HepG2 (cell line): ENCODE data around the gene MRPL28. TPM values are rescaled to one million over a fixed set of nuclear protein-coding genes. Genes with fewer than 3 reads are reported as not detected.

Source experiments
- ATAC-seq: fragments of 200-7000 bp; cut with Tn5 transposase; 3 replicates; pipeline ENCODE4 v1.9.1; 2020; ENCODE audit warnings: mild to moderate bottlenecking, moderate library complexity
- BruUV-seq: library from RNA; stranded (reverse); fragments of 400-500 nt; replicated peaks from 2 replicates; lab custom pipeline; 2021; lab: Mats Ljungman, UMichigan
- CTCF ChIA-PET: fragments of 300-600 bp; formaldehyde crosslinking; extraction: SDS; loops from one replicate; lab custom pipeline; 2021; ENCODE audit warnings: low total read pairs, inconsistent platforms, low intra/inter-chr PET ratio; lab: Yijun Ruan, JAX
- POLR2A ChIA-PET: fragments of 350-600 bp; sonication (Branson Sonifier 250); formaldehyde crosslinking; loops from one replicate; lab custom pipeline; 2020; ENCODE audit warnings: antibody characterized with exemption, inconsistent platforms; lab: Yijun Ruan, JAX
- DNase-seq: peaks from one replicate; pipeline ENCODE4 v3.0.0-alpha.2; 2015; ENCODE audit warnings: low spot score
- FAIRE-seq: peaks from 3 replicates; lab custom pipeline; 2011; peaks lifted over from hg19 to GRCh38; lab: Jason Lieb, UNC
- H2AFZ ChIP-seq: one replicate; pipeline ENCODE4 v1.6.1; 2011; ENCODE audit warnings: low read length, inconsistent platforms
- H3K27ac ChIP-seq: fragments of 300-600 bp; 3 replicates; pipeline ENCODE4 v1.8.0; 2011; ENCODE audit warnings: mixed run types, mild to moderate bottlenecking, mixed read lengths, low read length, inconsistent platforms; ENCODE audit not compliant: insufficient read depth; ENCODE audit errors: extremely low read length
- H3K27me3 ChIP-seq, 2 experiments: fragments of 200-600 bp in 1 of 2; 2 replicates in 1 of 2; 3 replicates in 1 of 2; pipeline versions ENCODE4 v1.6.0 to v1.8.0; 2011; ENCODE audit warnings: low read length in 2 of 2, mild to moderate bottlenecking in 2 of 2, moderate library complexity in 2 of 2, inconsistent platforms in 1 of 2; ENCODE audit not compliant: insufficient read depth in 2 of 2, control insufficient read depth in 1 of 2
- H3K36me3 ChIP-seq, 2 experiments: fragments of 200-600 bp in 1 of 2; replicated peaks in 1 of 2; 2 replicates in 1 of 2; 3 replicates in 1 of 2; pipeline versions ENCODE4 v1.5.1 to v1.8.0; 2011; ENCODE audit warnings: low read length in 2 of 2, inconsistent platforms in 1 of 2; ENCODE audit not compliant: insufficient read depth in 2 of 2, control insufficient read depth in 1 of 2
- H3K4me1 ChIP-seq: 2 replicates; pipeline ENCODE4 v1.5.1; 2012; ENCODE audit warnings: low read length, inconsistent platforms; ENCODE audit not compliant: insufficient read depth
- H3K4me2 ChIP-seq: 2 replicates; pipeline ENCODE4 v1.6.0; 2011; ENCODE audit warnings: low read depth, low read length, inconsistent platforms
- H3K4me3 ChIP-seq, 3 experiments: fragments of 200-600 bp in 1 of 3; sonication (generic), shearing (Covaris generic) in 1 of 3; replicated peaks in 1 of 3; 2 replicates each; pipeline ENCODE4 v1.5.1; 2011 to 2016; ENCODE audit warnings: low read length in 3 of 3, inconsistent platforms in 2 of 3, low read depth in 2 of 3, mild to moderate bottlenecking in 2 of 3, control low read depth in 1 of 3, mixed read lengths in 1 of 3; ENCODE audit not compliant: insufficient read depth in 1 of 3
- H3K79me2 ChIP-seq: one replicate; pipeline ENCODE4 v1.6.1; 2011; ENCODE audit warnings: low read length, inconsistent platforms; ENCODE audit not compliant: insufficient read depth
- H3K9ac ChIP-seq: 2 replicates; pipeline ENCODE4 v1.6.0; 2011; ENCODE audit warnings: mild to moderate bottlenecking, low read depth, low read length, inconsistent platforms; ENCODE audit not compliant: insufficient read depth
- H3K9me3 ChIP-seq: 2 replicates; pipeline ENCODE4 v1.5.1; 2012; ENCODE audit warnings: mild to moderate bottlenecking, low read length
- H4K20me1 ChIP-seq: 2 replicates; pipeline ENCODE4 v1.6.0; 2011; ENCODE audit warnings: inconsistent platforms, mild to moderate bottlenecking, low read length, moderate library complexity; ENCODE audit not compliant: insufficient read depth
- AGO2 ChIP-seq: fragments of 200-400 bp; formaldehyde crosslinking; optimal IDR thresholded peaks from 2 replicates; pipeline ENCODE3; 2017; ENCODE audit warnings: mild to moderate bottlenecking, low read depth, low read length, moderate library complexity
- HBP1 ChIP-seq: IDR thresholded peaks from 2 replicates; pipeline ENCODE4 v1.6.1; 2016; ENCODE audit warnings: low read depth, control low read depth
- SIX1 ChIP-seq: sonication (generic); formaldehyde crosslinking; IDR thresholded peaks from 2 replicates; pipeline ENCODE4 v1.4.0; 2020; ENCODE audit warnings: missing genetic modification reagents, borderline replicate concordance
- SMYD3 ChIP-seq: sonication (generic); formaldehyde crosslinking; IDR thresholded peaks from 2 replicates; pipeline ENCODE4 v1.8.1; 2023; ENCODE audit warnings: mild to moderate bottlenecking, missing genetic modification reagents
- SYNCRIP ChIP-seq: fragments of 200-400 bp; formaldehyde crosslinking; IDR thresholded peaks from 2 replicates; pipeline ENCODE4 v1.6.1; 2018; ENCODE audit warnings: mild to moderate bottlenecking, low read depth, low read length; ENCODE audit not compliant: insufficient read depth
- ZBTB43 ChIP-seq: sonication (generic); formaldehyde crosslinking; conservative IDR thresholded peaks from 2 replicates; pipeline ENCODE4 v1.4.0; 2020; ENCODE audit warnings: missing genetic modification reagents
- ZNF136 ChIP-seq: sonication (generic); formaldehyde crosslinking; IDR thresholded peaks from 2 replicates; pipeline ENCODE4 v1.8.1; 2022; ENCODE audit warnings: low read depth, mild to moderate bottlenecking, moderate library complexity, missing genetic modification reagents
- ZNF556 ChIP-seq: sonication (generic); formaldehyde crosslinking; IDR thresholded peaks from 2 replicates; pipeline ENCODE4 v1.4.0; 2020; ENCODE audit warnings: mild to moderate bottlenecking, missing genetic modification reagents, borderline replicate concordance
- ZNF563 ChIP-seq: sonication (generic); formaldehyde crosslinking; IDR thresholded peaks from 2 replicates; pipeline ENCODE4 v1.8.0; 2022; ENCODE audit warnings: mild to moderate bottlenecking, moderate library complexity, missing genetic modification reagents
- ZNF780A ChIP-seq: sonication (generic); formaldehyde crosslinking; IDR thresholded peaks from 2 replicates; pipeline ENCODE4 v1.8.0; 2022; ENCODE audit warnings: mild to moderate bottlenecking, missing genetic modification reagents, moderate library complexity
- whole genome bisulfite sequencing: methylation state at CpG from one replicate; pipeline ENCODE4 v1.1.6; 2017; ENCODE audit warnings: low lambda C conversion rate; 5-methylcytosine and 5-hydroxymethylcytosine counted together
- in situ Hi-C: cut with HindIII; loops from 2 replicates; pipeline ENCODE4 v1.10.0; 2017; ENCODE audit warnings: low pct_unique_long_range_greater_than_20kb; ENCODE audit not compliant: extremely low pct_ligation_motif_present
- intact Hi-C: fragments of 100-400 bp; cut with micrococcal nuclease; formaldehyde crosslinking; loops from one replicate; pipeline ENCODE4 v1.10.0; 2022; ENCODE audit not compliant: unreplicated experiment
- polyA plus RNA-seq, 8 experiments: library from polyadenylated mRNA; depleted of rRNA in 3 of 8; stranded (reverse) in 7 of 8; unstranded in 1 of 8; fragments of >200 nt; fragmentation: Illumina TruSeq in 4 of 8; extraction: Trizol in 4 of 8; gene quantifications; 2 replicates each; pipeline versions ENCODE4 v1.2.1 to v1.2.3, GENCODE V29; 2011 to 2016; ENCODE audit warnings: low read depth in 4 of 8, missing spikeins in 1 of 8, mixed read lengths in 1 of 8; ENCODE audit not compliant: insufficient read depth in 1 of 8
- total RNA-seq, 5 experiments: library from RNA; depleted of rRNA; stranded (reverse); fragments of >200 nt; fragmentation: Illumina TruSeq; extraction: Trizol; gene quantifications; 2 replicates each; pipeline ENCODE4 v1.2.3, GENCODE V29; 2016; ENCODE audit warnings: low read depth in 1 of 5
- TF ChIP-seq, protein P1 (sequence below): sonication (generic); formaldehyde crosslinking; IDR thresholded peaks from 2 replicates; pipeline ENCODE4 v1.5.0; 2020; ENCODE audit warnings: missing genetic modification reagents, mild to moderate bottlenecking, borderline replicate concordance
- TF ChIP-seq, protein P2 (sequence below), 2 experiments: fragments of 450-650 bp in 1 of 2; sonication (generic) in 1 of 2; formaldehyde crosslinking; IDR thresholded peaks; 2 replicates each; pipeline versions ENCODE4 v1.5.0 to v1.8.0; 2020 to 2022; ENCODE audit warnings: mild to moderate bottlenecking in 1 of 2, missing genetic modification reagents in 1 of 2
- TF ChIP-seq, protein P3 (sequence below): sonication (generic); formaldehyde crosslinking; IDR thresholded peaks from 2 replicates; pipeline ENCODE4 v1.4.0; 2020; ENCODE audit warnings: missing genetic modification reagents

The MRPL28 gene
- total and polyA plus RNA-seq, 2 of the 13 experiments (the other 11 are each of a cell fraction or from before 2014, with no cell fraction given) = 114 to 135 TPM

- TF ChIP-seq ZNF780A (CRISPR knock-in tag) (no peak), ZNF563 (no peak), AGO2 (peak; percentile 85), SIX1 (CRISPR knock-in tag) (no peak)
- TF ChIP-seq, protein P1, sequence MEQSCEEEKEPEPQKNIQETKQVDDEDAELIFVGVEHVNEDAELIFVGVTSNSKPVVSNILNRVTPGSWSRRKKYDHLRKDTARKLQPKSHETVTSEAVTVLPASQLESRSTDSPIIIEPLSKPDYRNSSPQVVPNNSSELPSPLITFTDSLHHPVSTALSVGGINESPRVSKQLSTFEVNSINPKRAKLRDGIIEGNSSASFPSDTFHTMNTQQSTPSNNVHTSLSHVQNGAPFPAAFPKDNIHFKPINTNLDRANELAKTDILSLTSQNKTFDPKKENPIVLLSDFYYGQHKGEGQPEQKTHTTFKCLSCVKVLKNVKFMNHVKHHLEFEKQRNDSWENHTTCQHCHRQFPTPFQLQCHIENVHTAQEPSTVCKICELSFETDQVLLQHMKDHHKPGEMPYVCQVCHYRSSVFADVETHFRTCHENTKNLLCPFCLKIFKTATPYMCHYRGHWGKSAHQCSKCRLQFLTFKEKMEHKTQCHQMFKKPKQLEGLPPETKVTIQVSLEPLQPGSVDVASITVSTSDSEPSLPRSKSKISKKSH = 0 out of 2 replicates have a peak, but pooled peaks have one; percentile 17
- TF ChIP-seq, all 625 proteins: peak for 34
These were observed 34.7 kb upstream of the MRPL28 start (continued) for GRCh38 chr16:404971-405486.

DNA sequence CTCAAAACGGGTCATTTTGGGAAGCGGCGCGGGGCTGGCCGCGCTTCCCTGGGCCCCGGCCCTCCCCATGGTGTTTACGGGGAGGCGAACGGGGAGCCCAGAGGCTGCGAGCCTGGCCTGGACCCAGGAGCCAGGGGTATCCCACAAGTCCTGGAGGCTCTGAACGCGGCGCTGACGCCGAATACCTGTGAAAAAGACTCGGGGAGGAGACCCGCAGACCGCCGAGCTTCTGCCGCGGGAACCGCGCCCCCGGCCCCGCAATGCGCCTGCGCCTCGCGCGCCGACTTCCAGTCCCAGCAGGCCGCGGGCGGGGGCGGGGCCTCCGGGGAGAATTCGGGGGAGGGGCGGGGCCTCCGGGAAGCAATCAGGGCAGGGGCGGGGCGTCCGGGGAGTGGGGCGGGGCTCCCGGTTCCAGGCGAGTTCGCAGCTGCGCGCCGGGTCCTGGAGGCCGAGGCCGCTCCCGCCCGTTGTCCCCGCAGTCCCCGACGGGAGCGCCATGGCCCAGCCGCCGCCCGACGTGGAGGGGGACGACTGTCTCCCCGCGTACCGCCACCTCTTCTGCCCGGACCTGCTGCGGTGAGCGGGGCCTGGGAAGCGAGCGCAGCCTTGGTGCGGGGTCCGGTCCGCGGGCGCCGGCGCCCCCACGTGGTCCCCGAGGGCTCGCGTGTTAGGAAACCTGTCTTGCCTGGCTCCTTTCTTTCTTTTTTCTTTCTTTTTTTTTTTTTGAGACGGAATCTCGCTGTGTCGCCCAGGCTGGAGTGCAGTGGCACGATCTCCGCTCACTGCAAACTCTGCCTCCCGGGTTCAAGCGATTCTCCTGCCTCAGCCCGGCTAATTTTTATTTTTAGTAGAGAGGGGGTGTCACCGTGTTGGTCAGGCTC lies 31.4 kb upstream of the MRPL28 start, which contains the start of gene DECR2:
TSS of gene DECR2 (plus strand) at position 418 of the 881 bp plus-strand sequence. CDS start at position 497, 79 bp downstream.
- DNase-seq (peak; percentile 76), FAIRE-seq (no peak), ATAC-seq (peak; percentile 61)
- H3K4me3 ChIP-seq = peak within 1 kb of the TSS; percentile 81 to 85 (median 83)
- H4K20me1 ChIP-seq = no peaks in the 10 kb centered on the region
- no peaks in the 10 kb centered on the region for H3K27me3 ChIP-seq
- CTCF ChIA-PET = no interaction called here
- TSS peak; percentile 89 for BruUV-seq
- H3K27ac ChIP-seq = peak within 1 kb of the TSS; percentile 97
- intact Hi-C loops (no loop called here), in situ Hi-C loops (no loop called here)
- 3% methylated on average over 26 of the region's 91 CpGs for WGBS
- H3K9me3 ChIP-seq = no peaks in the 10 kb centered on the region
- peaks cover 0 to 4% of the 10 kb centered on the region in 2 experiments; a peak in 2 of 5 replicates for H3K36me3 ChIP-seq
- H2AFZ ChIP-seq = no peak within 1 kb of the TSS
- POLR2A ChIA-PET = interaction anchor here (0.7 to 2.0 kb wide), 21 partner anchors 10 to 187 kb away, joined by 3 to 21 read pairs (median 4); partner anchors contain the start of genes AXIN1, MRPL28 and RAB11FIP3
- H3K4me2 ChIP-seq = peak within 1 kb of the TSS; percentile 74
- peak within 1 kb of the TSS; percentile 91 for H3K9ac ChIP-seq
- H3K79me2 ChIP-seq = peaks cover 15% of the 10 kb centered on the region
- peaks cover 66% of the 10 kb centered on the region for H3K4me1 ChIP-seq
- TF ChIP-seq ZBTB43 (CRISPR knock-in tag) (0 out of 2 replicates have a peak, but pooled peaks have one; percentile 9), ZNF136 (CRISPR knock-in tag) (no peak), SYNCRIP (no peak), ZNF556 (no peak), HBP1 (CRISPR knock-in tag) (no peak), SMYD3 (0 out of 2 replicates have a peak, but pooled peaks have one; percentile 30)
- TF ChIP-seq, protein P2, sequence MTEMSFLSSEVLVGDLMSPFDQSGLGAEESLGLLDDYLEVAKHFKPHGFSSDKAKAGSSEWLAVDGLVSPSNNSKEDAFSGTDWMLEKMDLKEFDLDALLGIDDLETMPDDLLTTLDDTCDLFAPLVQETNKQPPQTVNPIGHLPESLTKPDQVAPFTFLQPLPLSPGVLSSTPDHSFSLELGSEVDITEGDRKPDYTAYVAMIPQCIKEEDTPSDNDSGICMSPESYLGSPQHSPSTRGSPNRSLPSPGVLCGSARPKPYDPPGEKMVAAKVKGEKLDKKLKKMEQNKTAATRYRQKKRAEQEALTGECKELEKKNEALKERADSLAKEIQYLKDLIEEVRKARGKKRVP (CRISPR knock-in tag; IDR thresholded peaks at IDR 0.05) = 0 out of 4 replicates have a peak, but pooled peaks of 1 of the 2 experiments have one; percentile 7
- TF ChIP-seq, protein P3, sequence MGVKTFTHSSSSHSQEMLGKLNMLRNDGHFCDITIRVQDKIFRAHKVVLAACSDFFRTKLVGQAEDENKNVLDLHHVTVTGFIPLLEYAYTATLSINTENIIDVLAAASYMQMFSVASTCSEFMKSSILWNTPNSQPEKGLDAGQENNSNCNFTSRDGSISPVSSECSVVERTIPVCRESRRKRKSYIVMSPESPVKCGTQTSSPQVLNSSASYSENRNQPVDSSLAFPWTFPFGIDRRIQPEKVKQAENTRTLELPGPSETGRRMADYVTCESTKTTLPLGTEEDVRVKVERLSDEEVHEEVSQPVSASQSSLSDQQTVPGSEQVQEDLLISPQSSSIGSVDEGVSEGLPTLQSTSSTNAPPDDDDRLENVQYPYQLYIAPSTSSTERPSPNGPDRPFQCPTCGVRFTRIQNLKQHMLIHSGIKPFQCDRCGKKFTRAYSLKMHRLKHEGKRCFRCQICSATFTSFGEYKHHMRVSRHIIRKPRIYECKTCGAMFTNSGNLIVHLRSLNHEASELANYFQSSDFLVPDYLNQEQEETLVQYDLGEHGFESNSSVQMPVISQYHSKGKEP (CRISPR knock-in tag) = no peak
